Smooth muscle cell (in vitro differentiated cells): ENCODE measurements around the gene SLC9A9. TPM values are rescaled to one million over a fixed set of nuclear protein-coding genes. Genes with fewer than 3 reads are reported as not detected.

Source experiments
- DNase-seq: peaks from one replicate; lab custom pipeline; 2025; ENCODE audit not compliant: unreplicated experiment; lab: John Stamatoyannopoulos, UW
- H2AFZ ChIP-seq: fragments of 200-600 bp; sonication (generic); 2 replicates; pipeline ENCODE4 v1.6.0; 2016; ENCODE audit warnings: antibody characterized with exemption, low read depth, mild to moderate bottlenecking
- H3F3A ChIP-seq: fragments of 200-600 bp; sonication (generic); 2 replicates; pipeline ENCODE4 v1.6.0; 2017; ENCODE audit warnings: antibody characterized with exemption, low read depth
- H3K27ac ChIP-seq: fragments of 200-600 bp; sonication (generic); 2 replicates; pipeline ENCODE4 v1.5.1; 2016; ENCODE audit warnings: low read depth, mild to moderate bottlenecking
- H3K27me3 ChIP-seq: fragments of 200-600 bp; sonication (generic); 2 replicates; pipeline ENCODE4 v1.6.1; 2016; ENCODE audit warnings: low read depth, mild to moderate bottlenecking
- H3K36me3 ChIP-seq: fragments of 200-600 bp; sonication (generic); 2 replicates; pipeline ENCODE4 v1.5.1; 2016; ENCODE audit warnings: low read depth
- H3K4me1 ChIP-seq: fragments of 200-600 bp; sonication (generic); 2 replicates; pipeline ENCODE4 v1.5.1; 2016; ENCODE audit warnings: low read depth
- H3K4me2 ChIP-seq: fragments of 200-600 bp; sonication (generic); 2 replicates; pipeline ENCODE4 v1.6.0; 2016; ENCODE audit warnings: mild to moderate bottlenecking
- H3K4me3 ChIP-seq: fragments of 200-600 bp; sonication (generic); 2 replicates; pipeline ENCODE4 v1.5.1; 2016; ENCODE audit warnings: mild to moderate bottlenecking
- H3K79me2 ChIP-seq: fragments of 200-600 bp; sonication (generic); 2 replicates; pipeline ENCODE4 v1.6.0; 2016; ENCODE audit warnings: low read depth, mild to moderate bottlenecking
- H3K9ac ChIP-seq: fragments of 200-600 bp; sonication (generic); 2 replicates; pipeline ENCODE4 v1.6.0; 2016; ENCODE audit warnings: low read depth
- H3K9me3 ChIP-seq: fragments of 200-600 bp; sonication (generic); replicated peaks from 2 replicates; pipeline ENCODE4 v1.5.1; 2016; ENCODE audit warnings: low read depth
- H4K20me1 ChIP-seq: fragments of 200-600 bp; sonication (generic); 2 replicates; pipeline ENCODE4 v1.6.0; 2016; ENCODE audit warnings: low read depth
- WGBS: methylation state at CpG from one replicate; pipeline ENCODE4 v1.1.7; 2016; ENCODE audit warnings: low lambda C conversion rate; 5-methylcytosine and 5-hydroxymethylcytosine counted together
- polyA plus RNA-seq: library from polyadenylated mRNA; unstranded; fragments of >200 nt; fragmentation: Nextera tagmentation; extraction: Ambion mirVana; gene quantifications from 2 replicates; pipeline ENCODE4 v1.2.1, GENCODE V29; 2016
- total RNA-seq: library from RNA; depleted of rRNA; stranded (reverse); fragments of >200 nt; gene quantifications from 2 replicates; pipeline ENCODE4 v1.2.3, GENCODE V29; 2014
- TF ChIP-seq, protein P1 (sequence below): fragments of 200-600 bp; sonication (generic); IDR thresholded peaks from 2 replicates; pipeline ENCODE4 v1.5.1; 2017; ENCODE audit warnings: borderline replicate concordance, mild to moderate bottlenecking, antibody characterized with exemption; ENCODE audit not compliant: insufficient read depth, poor library complexity, severe bottlenecking

The SLC9A9 gene
- total and polyA plus RNA-seq, 2 experiments from 2014 or later = 4.0 to 8.9 TPM

DNA sequence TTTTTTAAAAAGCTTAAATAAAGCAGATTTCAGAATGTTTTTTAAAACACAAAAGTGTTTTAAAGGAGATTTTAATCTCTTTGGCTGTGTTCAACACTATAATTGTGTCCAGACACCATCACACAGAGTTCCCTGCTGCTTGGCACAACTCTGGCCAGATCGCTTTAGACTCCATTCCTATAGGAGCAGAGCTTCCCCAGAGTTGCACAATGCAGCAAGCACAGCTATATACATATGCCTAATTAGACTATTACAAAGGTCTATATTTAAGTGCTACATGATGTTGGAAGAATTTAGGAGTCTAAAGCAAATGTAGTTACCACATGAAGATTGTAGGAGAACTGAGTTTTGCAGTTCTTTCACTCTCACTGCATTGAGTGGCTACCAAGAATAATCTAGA, 11.2 kb downstream of the SLC9A9 start:
- no peak for DNase-seq
- Histone ChIP-seq H3K4me3 (no peak overlapping the region), H4K20me1 (no peaks in the 10 kb centered on the region), H3K36me3 (no peaks in the 10 kb centered on the region), H3K79me2 (no peaks in the 10 kb centered on the region), H2AFZ (no peak overlapping the region), H3K27me3 (no peaks in the 10 kb centered on the region), H3F3A (no peaks in the 10 kb centered on the region), H3K4me1 (no peaks in the 10 kb centered on the region), H3K9ac (no peak overlapping the region), H3K9me3 (no peaks in the 10 kb centered on the region), H3K27ac (no peak overlapping the region), H3K4me2 (no peak overlapping the region)
- WGBS = 94% methylated on average over 1 of the region's 1 CpG
- TF ChIP-seq, protein P1, sequence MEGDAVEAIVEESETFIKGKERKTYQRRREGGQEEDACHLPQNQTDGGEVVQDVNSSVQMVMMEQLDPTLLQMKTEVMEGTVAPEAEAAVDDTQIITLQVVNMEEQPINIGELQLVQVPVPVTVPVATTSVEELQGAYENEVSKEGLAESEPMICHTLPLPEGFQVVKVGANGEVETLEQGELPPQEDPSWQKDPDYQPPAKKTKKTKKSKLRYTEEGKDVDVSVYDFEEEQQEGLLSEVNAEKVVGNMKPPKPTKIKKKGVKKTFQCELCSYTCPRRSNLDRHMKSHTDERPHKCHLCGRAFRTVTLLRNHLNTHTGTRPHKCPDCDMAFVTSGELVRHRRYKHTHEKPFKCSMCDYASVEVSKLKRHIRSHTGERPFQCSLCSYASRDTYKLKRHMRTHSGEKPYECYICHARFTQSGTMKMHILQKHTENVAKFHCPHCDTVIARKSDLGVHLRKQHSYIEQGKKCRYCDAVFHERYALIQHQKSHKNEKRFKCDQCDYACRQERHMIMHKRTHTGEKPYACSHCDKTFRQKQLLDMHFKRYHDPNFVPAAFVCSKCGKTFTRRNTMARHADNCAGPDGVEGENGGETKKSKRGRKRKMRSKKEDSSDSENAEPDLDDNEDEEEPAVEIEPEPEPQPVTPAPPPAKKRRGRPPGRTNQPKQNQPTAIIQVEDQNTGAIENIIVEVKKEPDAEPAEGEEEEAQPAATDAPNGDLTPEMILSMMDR = no peak

GRCh38 chr3:143835312-143835711, 13.0 kb downstream of the SLC9A9 start:
- H2AFZ ChIP-seq = no peak overlapping the region
- H3K4me2 ChIP-seq = no peak overlapping the region
- no peaks in the 10 kb centered on the region for H3K27me3 ChIP-seq
- no peak for DNase-seq
- no peaks in the 10 kb centered on the region for H3K9me3 ChIP-seq
- H3K79me2 ChIP-seq = no peaks in the 10 kb centered on the region
- H3K9ac ChIP-seq = no peak overlapping the region
- no peak overlapping the region for H3K4me3 ChIP-seq
- H3F3A ChIP-seq = no peaks in the 10 kb centered on the region
- H3K36me3 ChIP-seq = no peaks in the 10 kb centered on the region
- no peak overlapping the region for H3K27ac ChIP-seq
- TF ChIP-seq, protein P1 = no peak
- WGBS = 43% methylated on average over 2 of the region's 2 CpGs
- H4K20me1 ChIP-seq = no peaks in the 10 kb centered on the region
- H3K4me1 ChIP-seq = peaks cover 3% of the 10 kb centered on the region

GRCh38 chr3:143832433-143832832, 15.8 kb downstream of the SLC9A9 start:
- Histone ChIP-seq H3K4me2 (no peak overlapping the region), H3K27me3 (no peaks in the 10 kb centered on the region), H3K4me3 (no peak overlapping the region), H3K36me3 (no peaks in the 10 kb centered on the region), H2AFZ (no peak overlapping the region), H3K79me2 (no peaks in the 10 kb centered on the region), H3K9me3 (no peaks in the 10 kb centered on the region), H3F3A (no peaks in the 10 kb centered on the region), H3K4me1 (peaks cover 3% of the 10 kb centered on the region), H3K27ac (no peak overlapping the region), H4K20me1 (no peaks in the 10 kb centered on the region), H3K9ac (no peak overlapping the region)
- DNase-seq = no peak
- TF ChIP-seq, protein P1 = no peak

GRCh38 chr3:143831994-143832393, 16.3 kb downstream of the SLC9A9 start:
- 100% methylated on average over 1 of the region's 1 CpG for WGBS
- Histone ChIP-seq H3K27me3 (no peaks in the 10 kb centered on the region), H3K9me3 (no peaks in the 10 kb centered on the region), H3K4me3 (no peak overlapping the region), H3K27ac (peak overlapping the region; percentile 63), H3K79me2 (no peaks in the 10 kb centered on the region), H2AFZ (no peak overlapping the region), H3K4me2 (no peak overlapping the region), H3K9ac (no peak overlapping the region), H3F3A (no peaks in the 10 kb centered on the region), H3K4me1 (peaks cover 3% of the 10 kb centered on the region), H4K20me1 (no peaks in the 10 kb centered on the region), H3K36me3 (no peaks in the 10 kb centered on the region)
- no peak for DNase-seq
- TF ChIP-seq, protein P1 = no peak
